ENCODE results near the gene BTNL8. TPM values are rescaled to one million over a fixed set of nuclear protein-coding genes. Genes with fewer than 3 reads are reported as not detected.

The BTNL8 gene
- total and polyA plus RNA-seq, 12 donors, result 0.09 to 0.28 (median 0.18) TPM; not detected in 9

DNA sequence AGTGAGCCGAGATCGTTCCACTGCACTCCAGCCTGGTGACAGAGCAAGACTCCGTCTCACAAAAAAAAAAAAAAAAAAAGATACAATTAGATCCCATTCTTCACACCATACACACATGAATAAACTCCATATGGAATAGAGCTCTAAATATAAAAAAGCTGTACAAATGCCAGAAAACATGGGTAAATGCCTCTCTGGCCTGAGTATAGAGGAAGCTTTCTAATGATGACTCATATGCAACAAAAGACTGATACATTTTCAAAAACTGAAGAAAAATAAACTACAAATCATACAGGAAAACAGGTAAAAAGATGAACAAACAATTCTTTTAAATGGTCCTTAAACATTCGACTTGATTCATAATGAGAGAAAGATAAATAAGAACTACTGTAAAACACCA is 46.5 kb upstream of the BTNL8 start:
- peaks cover 0 to 36% (median 0%) of the 10 kb centered on the region in 11 donors for H3K9me3 ChIP-seq
- 71 to 82% methylated on average over 4 of the region's 4 CpGs for WGBS, 2 donors
- DNase-seq (no peak), ATAC-seq (peak in 3 of 8 donors; percentile 18 to 68 (median 31))
- peak overlapping the region in 4 of 10 donors; percentile 14 to 59 (median 48) for H3K27ac ChIP-seq
- peaks cover 0 to 71% (median 33%) of the 10 kb centered on the region in 9 donors for H3K36me3 ChIP-seq
- TF ChIP-seq, protein P1, sequence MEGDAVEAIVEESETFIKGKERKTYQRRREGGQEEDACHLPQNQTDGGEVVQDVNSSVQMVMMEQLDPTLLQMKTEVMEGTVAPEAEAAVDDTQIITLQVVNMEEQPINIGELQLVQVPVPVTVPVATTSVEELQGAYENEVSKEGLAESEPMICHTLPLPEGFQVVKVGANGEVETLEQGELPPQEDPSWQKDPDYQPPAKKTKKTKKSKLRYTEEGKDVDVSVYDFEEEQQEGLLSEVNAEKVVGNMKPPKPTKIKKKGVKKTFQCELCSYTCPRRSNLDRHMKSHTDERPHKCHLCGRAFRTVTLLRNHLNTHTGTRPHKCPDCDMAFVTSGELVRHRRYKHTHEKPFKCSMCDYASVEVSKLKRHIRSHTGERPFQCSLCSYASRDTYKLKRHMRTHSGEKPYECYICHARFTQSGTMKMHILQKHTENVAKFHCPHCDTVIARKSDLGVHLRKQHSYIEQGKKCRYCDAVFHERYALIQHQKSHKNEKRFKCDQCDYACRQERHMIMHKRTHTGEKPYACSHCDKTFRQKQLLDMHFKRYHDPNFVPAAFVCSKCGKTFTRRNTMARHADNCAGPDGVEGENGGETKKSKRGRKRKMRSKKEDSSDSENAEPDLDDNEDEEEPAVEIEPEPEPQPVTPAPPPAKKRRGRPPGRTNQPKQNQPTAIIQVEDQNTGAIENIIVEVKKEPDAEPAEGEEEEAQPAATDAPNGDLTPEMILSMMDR (IDR thresholded peaks at IDR 0.05), result no peak
- no peak overlapping the region for H3K4me3 ChIP-seq
- peaks cover 0 to 25% (median 11%) of the 10 kb centered on the region in 9 donors for H3K4me1 ChIP-seq
- no peaks in the 10 kb centered on the region for H3K27me3 ChIP-seq
- intact Hi-C loops (cut with DNase I), result loop anchor here in 2 of 10 donors (2.0 to 10.0 kb wide), 2 partner anchors 58 to 68 kb away; no protein-coding TSS in a partner anchor

- intact Hi-C loops (cut with DNase I), result loop anchor here in 2 of 10 donors (2.0 to 10.0 kb wide), 2 partner anchors 58 to 68 kb away; no protein-coding TSS in a partner anchor
- peak in 3 of 8 donors; percentile 52 to 73 (median 66) for ATAC-seq
- DNase-seq, result no peak
- Histone ChIP-seq H3K27ac (peak overlapping the region in 6 of 10 donors; percentile 14 to 63 (median 48)), H3K4me3 (no peak overlapping the region), H3K27me3 (no peaks in the 10 kb centered on the region), H3K36me3 (peaks cover 0 to 67% (median 27%) of the 10 kb centered on the region in 9 donors), H3K4me1 (peaks cover 0 to 25% (median 11%) of the 10 kb centered on the region in 9 donors), H3K9me3 (peaks cover 0 to 36% (median 0%) of the 10 kb centered on the region in 11 donors)
- 62 to 73% methylated on average over 13 of the region's 13 CpGs for WGBS, 2 donors
- TF ChIP-seq, protein P1 (IDR thresholded peaks at IDR 0.05), result no peak
These were observed 45.7 kb upstream of the BTNL8 start for GRCh38 chr5:180853121-180853847.

DNA sequence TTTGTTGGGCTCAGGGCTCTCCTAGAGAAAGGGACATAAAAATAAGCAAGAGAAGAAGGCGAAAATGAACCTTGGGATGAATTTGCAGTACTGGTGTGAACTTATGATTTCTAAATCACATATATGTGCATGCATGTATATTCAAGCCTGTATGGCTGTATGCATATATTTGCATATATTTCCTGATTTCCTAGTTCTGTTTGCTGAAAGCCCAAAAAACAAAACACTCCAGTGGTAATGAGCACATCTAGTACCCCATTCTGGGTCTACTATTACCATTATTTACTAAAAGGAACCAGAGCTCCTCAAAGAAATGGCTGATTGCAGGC is 45.1 kb upstream of the BTNL8 start:
- ATAC-seq (no peak), DNase-seq (no peak)
- TF ChIP-seq, protein P1 (IDR thresholded peaks at IDR 0.05), result no peak
- intact Hi-C loops (cut with DNase I), result loop anchor here in 2 of 10 donors (2.0 to 10.0 kb wide), 2 partner anchors 59 to 69 kb away; no protein-coding TSS in a partner anchor
- 90 to 93% methylated on average over 1 of the region's 1 CpG for WGBS, 2 donors
- Histone ChIP-seq H3K9me3 (peaks cover 0 to 31% (median 0%) of the 10 kb centered on the region in 11 donors), H3K27me3 (no peaks in the 10 kb centered on the region), H3K36me3 (peaks cover 0 to 67% (median 27%) of the 10 kb centered on the region in 9 donors), H3K27ac (peak overlapping the region in 5 of 10 donors; percentile 4 to 63 (median 50)), H3K4me1 (peaks cover 0 to 25% (median 11%) of the 10 kb centered on the region in 9 donors), H3K4me3 (no peak overlapping the region)

DNA sequence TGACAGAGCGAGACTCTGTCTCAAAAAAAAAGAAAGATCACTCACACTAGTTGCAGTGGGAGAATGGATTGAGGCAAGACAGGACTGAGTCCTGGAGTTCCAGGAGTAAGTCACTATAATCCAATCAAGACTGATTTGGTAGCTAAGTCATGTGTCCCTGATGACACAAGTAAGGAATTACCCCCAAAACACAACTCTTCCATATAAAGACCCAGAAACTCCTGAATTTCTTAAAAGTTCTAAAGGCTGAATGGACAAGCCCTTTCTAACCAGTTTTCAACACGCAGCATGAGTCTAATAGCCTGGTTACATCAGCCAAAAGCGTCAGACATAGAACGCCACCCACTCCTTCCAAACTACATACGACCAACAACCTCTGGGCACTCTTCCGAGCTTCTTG is 40.4 kb upstream of the BTNL8 start:
- no peaks in the 10 kb centered on the region for H3K27me3 ChIP-seq

More for the DNA sequence above, 40.4 kb upstream of the BTNL8 start:
- 97 to 99% methylated on average over 6 of the region's 6 CpGs for WGBS, 2 donors
- ATAC-seq (no peak), DNase-seq (no peak)
- intact Hi-C loops (cut with DNase I), result loop anchor here in 1 of 10 donors (10.0 kb wide), 1 partner anchor 64 kb away; no protein-coding TSS in a partner anchor
- peaks cover 0 to 43% (median 0%) of the 10 kb centered on the region in 9 donors for H3K36me3 ChIP-seq
- no peak overlapping the region for H3K4me3 ChIP-seq
- peaks cover 6 to 31% (median 19%) of the 10 kb centered on the region in 9 donors for H3K4me1 ChIP-seq
- no peaks in the 10 kb centered on the region for H3K9me3 ChIP-seq
- TF ChIP-seq, protein P1 (IDR thresholded peaks at IDR 0.05), result no peak
- H3K27ac ChIP-seq, result no peak overlapping the region
